ENCODE results near the gene ZNF629. TPM values are rescaled to one million over a fixed set of nuclear protein-coding genes. Genes with fewer than 3 reads are reported as not detected.
A peak's percentile ranks its signal among the peaks of the same experiment; 100 is the strongest.

ZNF629 gene
- total RNA-seq, 1 donor from 2014 or later = 22.7 TPM

DNA sequence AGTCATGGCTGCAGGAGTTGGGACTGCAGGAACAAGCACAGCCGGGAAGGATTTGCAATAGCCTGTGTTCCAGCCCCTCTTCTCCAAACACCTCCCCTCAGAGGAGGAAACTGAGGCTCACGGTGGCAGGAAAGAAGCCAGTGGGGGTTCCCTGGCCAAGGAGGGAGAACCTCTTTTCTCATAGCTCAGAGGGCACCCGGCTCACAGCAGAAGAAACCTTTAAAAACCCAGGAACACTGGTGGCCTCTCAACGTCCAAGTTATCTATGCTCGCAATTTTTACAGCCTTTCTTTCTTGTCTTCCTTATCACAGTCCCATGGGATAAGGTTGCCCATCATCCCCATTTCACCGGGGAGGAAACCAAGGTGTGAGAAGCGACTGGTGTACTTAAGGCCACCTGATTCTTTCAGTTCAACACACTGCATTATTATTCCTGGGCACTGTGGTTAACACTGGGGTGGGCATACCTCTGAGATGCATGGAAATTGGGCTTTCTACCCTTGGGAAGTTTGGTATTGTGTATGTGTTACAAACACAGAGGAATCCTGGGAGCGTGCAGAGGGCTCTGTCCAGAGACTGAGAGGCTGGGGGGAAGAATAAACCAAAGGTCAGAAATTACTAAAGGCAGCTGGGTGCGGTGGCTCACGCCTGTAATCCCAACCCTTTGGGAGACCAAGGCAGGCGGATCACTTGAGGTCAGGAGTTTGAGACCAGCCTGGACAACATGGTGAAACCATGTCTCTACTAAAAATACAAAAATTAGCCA is 791 bp upstream of the ZNF629 start:
- no peak for DNase-seq (ENCODE audit: low spot score)
- intact Hi-C loops (cut with DNase I) = loop anchor here (1.0 to 5.0 kb wide), 3 partner anchors 18 to 135 kb away; partner anchors contain the start of genes BCL7C and FBXL19

DNA sequence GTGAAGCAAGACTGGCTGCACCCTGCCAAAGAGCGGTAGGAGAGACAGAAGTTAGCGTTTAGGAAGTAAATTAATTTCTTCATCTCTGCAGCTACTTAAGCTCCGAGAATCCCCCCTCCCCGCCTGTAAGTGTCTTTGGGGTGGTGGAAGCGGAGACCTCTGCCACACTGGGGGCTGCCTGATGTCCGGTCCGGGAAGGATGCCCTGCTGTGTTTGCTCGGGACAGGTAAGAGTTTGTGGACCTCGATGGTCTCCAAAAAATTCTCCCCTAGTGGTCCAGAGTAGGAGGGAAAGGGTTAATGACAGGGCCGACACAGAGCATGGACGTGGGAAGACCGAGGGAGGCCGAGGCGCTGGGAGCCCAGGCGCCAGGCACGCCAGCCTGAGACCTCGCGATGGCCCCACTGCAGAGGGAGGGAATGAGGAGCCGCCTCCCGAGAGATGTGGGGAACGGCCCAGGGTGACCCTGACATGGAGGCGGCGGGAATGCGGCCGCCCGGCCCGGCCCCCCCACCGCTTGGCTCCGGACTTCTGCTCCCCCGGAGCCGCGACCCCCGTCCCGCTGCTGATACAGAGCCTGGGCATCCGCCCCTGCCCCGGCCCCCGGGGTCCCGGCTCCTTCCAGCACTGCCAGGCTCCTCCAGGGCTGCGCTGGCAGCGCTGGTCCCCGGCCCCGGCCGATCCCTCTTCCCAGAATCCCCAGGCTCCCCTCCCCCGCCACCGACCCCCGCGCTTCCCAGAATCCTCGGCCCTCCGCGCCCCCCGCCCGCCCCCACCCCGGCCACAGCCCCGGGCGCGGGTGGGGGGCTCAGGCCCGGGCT is 680 bp downstream of the ZNF629 start:
- DNase-seq (ENCODE audit: low spot score) = no peak
- intact Hi-C loops (cut with DNase I) = loop anchor here (5.0 kb wide), 2 partner anchors 106 to 136 kb away; partner anchors contain the start of genes BCL7C and FBXL19

DNA sequence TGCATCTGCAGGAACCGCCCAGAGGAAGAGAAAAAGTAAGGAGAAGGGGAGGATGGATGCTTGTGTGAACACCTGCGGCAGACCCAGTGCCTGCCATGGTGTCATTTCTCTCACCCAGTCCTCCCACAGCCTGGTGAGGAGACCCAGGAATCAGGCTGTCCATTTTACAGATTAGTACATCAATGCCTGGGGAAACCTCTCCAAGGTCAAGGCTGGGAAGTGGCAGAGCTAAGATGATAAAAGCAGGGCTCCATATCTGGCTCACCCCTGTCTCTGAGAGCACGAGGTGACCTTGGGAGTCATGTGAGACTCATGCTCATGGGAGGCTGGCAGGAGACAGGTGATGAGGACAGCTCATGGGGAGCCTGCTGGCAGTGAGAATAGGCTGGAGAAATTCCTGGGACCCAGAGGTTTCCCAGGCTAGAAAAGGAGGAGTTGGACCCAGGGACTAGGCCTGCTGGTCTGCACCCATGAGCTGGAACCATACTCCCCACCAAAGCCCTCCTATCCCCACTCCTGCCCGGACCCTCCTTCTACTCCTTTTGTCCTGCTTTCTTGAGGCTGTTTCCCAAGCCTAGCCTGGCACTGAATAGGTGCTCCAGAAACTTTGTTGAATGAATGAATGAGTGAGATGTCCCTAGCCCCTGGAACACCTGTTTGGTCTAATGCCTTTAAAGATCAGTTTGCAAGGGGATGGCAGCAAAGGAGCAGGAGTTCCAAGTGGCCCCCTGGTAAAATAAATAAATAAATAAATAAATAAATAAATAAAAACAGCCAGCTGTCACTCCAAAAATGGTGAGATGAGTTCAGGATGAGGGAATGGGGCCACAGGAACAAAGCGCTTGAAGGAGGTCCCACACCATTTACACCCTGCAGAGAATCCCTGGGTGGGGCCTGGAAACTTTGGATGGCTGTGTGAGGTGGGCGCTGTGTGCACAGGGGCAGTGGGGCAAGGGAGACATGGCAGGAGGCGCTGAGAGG is 1.6 kb downstream of the ZNF629 start:
- intact Hi-C loops (cut with DNase I) = loop anchor here (5.0 kb wide), 2 partner anchors 107 to 137 kb away; partner anchors contain the start of genes BCL7C and FBXL19
- DNase-seq (ENCODE audit: low spot score) = no peak

DNA sequence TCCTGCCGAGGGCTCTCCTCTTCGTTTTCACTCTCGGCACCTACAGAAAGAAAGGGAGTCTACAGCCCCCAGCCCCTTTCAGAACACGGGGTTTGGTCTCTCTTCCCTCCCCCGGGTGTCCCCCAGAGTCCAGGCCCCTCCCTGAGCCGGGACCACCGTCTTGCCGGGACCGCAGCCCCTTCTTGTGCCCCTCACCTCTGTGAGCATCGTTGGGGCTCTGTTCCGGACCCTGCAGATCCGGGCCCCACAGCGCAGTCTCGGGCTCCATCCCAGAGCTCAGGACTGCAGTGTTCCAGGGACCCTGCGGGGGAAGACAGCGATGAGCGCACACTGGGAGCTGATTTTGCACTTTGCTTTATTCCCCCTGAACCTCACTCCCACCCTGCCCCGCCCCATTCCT is 2.8 kb downstream of the ZNF629 start:
- intact Hi-C loops (cut with DNase I) = no loop called here

DNA sequence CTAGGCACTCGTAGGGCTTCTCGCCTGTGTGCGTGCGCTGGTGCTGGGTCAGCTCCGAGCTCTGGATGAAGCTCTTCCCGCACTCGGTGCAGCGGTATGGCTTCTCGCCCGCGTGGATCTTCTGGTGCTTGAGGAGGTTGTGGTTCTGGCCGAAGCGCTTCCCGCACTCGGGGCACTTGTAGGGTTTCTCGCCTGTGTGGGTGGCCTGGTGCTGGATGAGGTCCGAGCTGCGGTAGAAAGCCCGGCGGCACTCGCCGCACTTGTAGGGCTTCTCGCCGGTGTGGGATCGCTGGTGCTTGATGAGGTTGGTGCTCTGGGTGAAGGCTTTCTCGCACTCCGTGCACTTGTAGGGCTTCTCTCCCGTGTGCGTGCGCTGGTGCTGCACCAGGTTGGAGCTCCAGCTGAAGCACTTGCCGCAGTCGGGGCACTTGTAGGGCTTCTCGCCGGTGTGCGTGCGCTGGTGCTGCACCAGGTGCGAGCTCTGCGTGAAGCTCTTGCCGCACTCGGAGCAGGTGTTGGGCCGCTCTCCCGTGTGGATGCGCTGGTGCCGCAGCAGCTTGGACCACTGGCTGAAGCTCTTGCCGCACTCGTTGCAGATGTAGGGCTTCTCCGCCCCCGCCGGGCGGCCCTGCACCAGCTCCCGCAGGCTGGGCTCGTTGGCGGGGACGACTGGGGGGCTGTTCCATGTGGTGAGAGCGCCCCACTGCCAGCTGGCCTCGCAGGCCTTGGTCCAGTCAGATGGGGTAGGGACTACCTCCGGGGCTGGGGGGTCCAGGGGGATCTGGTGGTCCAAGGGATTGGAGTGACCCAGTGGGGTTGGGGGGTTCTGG is 3.5 kb downstream of the ZNF629 start:
- intact Hi-C loops (cut with DNase I) = no loop called here
- no peak for DNase-seq (ENCODE audit: low spot score)

More for the DNA sequence above, 2.8 kb downstream of the ZNF629 start:
- DNase-seq (ENCODE audit: low spot score) = no peak

DNA sequence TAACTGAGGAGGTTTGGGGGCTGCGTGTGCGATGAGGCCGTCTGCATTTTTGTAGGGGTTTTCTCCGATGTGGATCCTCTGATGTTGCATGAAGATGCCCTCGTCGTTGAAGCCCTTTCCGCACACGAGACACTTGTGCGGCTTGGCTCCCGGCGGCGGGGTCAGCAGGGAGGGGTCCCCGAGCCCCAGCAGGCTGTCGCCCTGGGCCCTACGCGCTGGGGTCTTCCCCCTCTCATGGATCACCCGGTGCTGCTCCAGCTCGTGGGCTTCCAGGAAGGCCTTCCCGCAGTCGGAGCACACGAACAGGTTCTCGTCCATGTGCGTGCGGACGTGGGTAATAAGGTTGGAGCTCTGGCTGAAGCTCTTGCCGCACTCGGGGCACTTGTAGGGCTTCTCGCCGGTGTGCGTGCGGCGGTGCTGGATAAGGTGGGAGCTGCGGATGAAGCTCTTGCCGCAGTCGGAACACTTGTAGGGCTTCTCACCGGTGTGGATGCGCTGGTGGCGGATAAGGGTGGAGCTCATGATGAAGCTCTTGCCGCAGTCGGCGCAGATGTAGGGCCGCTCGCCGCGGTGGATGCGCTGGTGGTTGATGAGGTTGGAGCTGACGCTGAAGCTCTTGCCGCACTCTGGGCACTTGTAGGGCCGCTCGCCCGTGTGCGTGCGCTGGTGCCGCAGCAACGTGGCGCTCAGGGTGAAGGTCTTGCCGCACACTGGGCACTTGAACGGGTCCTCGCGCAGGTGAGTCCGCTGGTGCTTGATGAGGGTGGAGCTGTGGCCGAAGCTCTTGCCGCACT is 4.3 kb downstream of the ZNF629 start:
- DNase-seq (ENCODE audit: low spot score) = no peak
- intact Hi-C loops (cut with DNase I) = no loop called here

DNA sequence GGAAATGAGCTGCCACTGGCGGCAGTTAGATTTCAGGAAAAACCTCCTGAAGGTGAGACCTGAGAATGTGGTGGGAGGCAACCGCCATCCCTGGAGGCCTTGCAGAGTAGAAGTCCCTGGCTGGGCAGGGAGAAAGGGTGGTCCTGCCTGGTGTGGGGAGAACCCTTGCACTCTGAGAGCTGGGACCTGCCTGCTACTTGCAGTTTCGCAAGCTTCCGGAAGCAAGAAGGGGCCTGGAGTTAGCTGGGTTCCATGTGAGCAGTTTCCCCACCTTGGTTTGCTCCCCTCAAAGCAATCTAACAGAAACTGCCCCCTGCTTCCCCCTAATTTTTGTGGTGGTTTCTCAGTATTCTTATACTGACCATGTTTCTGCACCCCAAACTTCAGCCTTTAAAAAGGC is 6.5 kb downstream of the ZNF629 start:
- no peak for DNase-seq (ENCODE audit: low spot score)

DNA sequence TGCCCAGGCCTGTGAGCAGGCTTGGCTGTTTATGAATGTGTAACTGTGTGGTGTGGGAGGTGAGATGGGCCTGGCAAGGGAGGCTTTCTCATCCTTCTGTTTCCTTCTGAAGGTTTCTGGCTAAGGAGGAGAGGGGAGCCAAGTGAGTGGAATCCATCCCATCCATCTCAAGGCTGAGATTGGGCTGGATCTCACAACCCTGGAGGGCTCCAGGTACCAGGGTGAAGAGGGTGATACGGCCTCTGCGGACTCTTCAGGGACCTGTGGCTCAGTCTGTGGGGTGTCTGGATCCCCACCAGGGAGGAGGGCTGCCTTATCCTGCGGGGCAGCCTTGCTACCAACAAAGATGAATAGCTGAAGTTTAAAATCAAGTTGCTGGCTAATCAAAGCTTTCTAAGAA is 7.0 kb downstream of the ZNF629 start:
- DNase-seq (ENCODE audit: low spot score) = no peak
- intact Hi-C loops (cut with DNase I) = no loop called here

More for the DNA sequence above, 6.5 kb downstream of the ZNF629 start:
- intact Hi-C loops (cut with DNase I) = no loop called here

DNA sequence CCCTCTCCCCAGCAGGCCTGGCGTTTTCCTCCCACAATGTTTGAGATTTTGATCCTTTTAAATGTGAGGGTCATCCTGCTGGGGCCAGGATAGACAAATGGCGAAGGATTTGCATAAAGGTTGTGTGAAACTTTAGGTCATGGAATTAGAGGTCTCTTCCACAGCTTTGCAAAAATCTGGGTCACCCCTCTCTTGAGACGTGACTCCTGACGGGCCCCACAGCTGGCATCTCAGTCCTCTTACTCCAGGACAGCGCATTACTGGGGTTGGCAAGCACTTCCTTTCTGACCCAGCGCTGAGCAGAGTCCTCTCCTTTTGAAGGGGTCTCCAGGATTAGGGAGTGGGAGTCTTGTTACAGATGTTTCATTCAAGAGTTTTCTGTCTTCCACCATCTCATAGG is 7.4 kb downstream of the ZNF629 start:
- intact Hi-C loops (cut with DNase I) = loop anchor here (5.0 kb wide), 1 partner anchor 93 kb away; no protein-coding TSS in a partner anchor
- DNase-seq (ENCODE audit: low spot score) = no peak

DNA sequence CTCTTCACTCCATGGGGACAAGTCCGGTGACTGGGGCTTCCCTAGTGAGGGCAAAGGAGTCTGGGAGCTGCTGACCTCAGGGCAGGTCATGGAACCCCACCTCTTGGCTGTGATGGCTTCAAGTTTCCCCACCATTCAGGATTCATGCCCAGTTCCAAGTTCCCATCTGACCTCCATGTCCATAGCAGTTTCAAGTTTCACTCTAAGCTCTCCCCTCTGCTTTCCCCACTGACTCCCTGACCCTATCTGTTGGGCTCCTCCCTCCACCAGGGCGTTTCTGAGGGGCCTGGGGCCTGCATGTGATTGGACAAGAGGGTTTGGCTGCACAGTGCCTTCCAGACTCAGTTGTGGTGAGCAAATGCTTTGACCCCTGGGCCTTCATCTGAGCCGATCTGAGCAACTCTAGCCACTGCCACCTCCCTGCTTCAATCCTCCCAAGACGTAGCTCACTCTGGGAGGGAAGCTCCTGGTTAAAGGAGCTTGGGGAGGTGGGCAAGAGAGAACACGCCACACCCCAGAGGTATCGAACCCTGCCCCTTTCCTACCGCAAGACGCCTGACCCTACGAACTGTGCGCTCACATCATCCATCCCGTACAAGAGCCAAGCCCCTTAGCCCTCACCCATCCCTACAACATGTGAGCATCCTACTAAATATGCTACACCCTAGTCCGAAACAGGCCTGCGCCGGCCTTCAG is 8.3 kb downstream of the ZNF629 start:
- DNase-seq (ENCODE audit: low spot score) = no peak
- intact Hi-C loops (cut with DNase I) = loop anchor here (5.0 kb wide), 1 partner anchor 94 kb away; no protein-coding TSS in a partner anchor

DNA sequence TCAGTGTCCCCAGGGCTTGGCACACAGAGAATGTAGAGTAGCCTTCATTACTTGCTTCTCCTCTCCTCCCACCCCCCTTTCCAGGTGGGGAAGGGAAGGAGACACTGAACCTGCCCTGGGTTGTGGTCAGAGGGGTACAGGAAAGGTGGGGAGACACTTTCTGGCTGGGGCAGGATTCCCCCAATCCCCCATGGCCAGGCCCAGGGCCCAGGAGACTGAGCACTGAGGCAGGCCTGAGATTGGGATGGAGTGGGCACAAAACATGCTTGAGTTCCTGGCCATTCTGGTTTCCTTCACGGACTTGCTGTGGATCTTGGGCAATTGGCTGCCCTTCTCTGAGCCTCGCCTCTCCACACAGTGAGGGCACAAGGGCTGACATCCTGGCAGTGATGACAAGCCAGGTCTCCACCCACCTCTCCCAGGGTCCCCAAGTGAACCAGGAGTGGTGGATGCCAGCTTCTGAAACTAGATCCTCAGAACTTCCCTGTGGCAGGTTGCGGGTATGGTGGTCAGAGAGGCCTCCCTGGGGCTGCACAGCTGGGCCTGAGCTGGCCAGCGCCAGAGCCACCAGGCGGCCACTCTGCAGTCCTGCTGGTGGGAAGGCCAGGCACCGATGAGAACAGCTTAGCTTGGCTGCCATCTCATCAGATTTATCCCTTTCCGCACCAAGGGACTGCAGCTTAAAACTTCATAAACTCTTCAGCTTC is 9.3 kb downstream of the ZNF629 start:
- DNase-seq (ENCODE audit: low spot score) = no peak
- intact Hi-C loops (cut with DNase I) = loop anchor here (5.0 kb wide), 1 partner anchor 95 kb away; no protein-coding TSS in a partner anchor

DNA sequence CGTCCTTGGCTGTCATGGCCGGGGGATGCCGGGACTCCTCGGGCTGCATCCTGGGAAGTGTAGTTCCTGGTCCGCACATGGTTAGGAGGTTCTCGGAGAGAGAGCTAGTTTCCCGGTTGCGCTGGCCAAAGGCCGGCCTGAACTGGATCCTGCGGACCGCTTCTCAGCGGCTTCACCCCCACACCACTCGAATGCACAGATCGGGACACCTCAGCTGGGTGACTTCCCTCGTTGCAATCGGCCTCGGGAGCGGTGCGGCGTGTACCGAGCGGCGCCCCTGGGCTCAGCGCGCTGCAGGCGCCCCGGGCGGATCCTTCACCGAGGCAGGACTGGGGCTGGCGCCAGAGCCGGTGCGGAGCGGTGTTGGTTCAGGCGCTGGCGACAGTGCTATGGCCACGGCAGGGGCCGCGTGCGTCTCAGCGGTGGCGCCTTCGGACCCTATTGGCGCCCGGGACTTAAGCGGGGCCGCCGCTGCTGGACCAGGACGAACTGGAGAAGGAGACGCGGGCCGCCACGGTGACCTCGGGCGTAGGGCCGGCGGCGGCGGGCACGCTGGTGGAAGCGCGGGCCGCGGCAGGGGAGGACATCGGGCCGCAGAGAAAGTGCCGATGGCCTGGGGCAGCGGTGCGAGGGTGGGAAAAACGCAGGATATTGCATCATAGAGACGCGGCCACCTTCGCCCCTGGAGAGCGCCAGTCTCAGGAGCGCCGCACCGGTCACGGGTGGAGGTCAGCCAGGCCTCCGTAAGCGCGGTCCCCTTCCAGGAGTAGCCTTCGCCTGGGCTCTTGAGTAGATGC is 11.4 kb downstream of the ZNF629 start:
- intact Hi-C loops (cut with DNase I) = loop anchor here (5.0 kb wide), 1 partner anchor 97 kb away; no protein-coding TSS in a partner anchor
- peak; percentile 90 for DNase-seq (ENCODE audit: low spot score)

DNA sequence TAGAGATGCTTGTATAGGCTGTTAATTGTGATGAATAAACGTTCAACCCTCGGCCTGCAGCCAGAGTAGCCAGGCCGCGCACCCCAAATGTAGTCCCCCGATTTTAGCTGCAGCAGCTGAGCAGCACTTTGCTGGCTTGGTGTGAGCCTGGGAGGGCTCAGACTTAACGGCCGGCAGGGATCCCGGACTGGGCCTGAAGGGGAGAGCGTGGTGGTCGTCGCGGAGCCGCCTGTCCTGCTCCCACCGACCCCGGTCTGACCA is 11.9 kb downstream of the ZNF629 start:
- intact Hi-C loops (cut with DNase I) = loop anchor here (5.0 kb wide), 1 partner anchor 97 kb away; no protein-coding TSS in a partner anchor

DNA sequence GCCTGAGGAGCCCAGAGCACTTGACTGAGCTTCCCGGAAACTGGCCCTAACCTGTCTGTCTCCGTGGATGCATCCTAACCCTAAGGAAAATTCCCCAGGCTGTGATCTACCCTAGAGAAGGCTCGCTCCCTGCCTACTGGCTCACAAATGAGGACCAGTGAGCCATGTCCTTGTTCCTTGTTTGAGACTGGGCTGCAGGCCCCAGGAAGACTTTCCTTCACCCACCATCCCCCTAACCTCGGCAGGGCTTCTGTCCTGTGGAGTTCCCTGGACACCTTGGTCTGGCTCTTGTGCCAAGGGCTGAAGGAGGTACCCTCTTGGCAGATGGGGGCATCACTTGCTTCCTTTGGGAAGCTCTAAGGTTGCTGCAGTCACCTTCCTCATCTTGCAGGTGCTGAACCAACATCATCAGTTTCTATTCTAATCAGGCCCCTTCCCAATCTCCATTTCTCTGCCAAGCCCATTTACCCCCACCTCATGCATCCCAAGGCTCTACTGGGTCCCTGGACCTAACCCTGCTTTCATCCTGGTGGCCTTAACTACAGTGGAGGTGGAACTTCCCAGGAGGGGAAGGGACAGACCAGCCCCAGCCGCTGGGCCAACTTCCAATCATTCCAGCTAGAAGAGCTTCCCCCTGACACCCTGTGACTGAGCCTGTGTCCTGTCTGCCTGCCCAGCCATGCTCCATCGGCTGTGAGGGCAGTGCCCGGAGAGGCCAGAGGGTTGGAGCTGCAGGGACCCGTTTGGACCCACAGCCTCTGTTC is 12.5 kb downstream of the ZNF629 start:
- peak; percentile 80 for DNase-seq (ENCODE audit: low spot score)
- intact Hi-C loops (cut with DNase I) = loop anchor here (5.0 kb wide), 1 partner anchor 98 kb away; no protein-coding TSS in a partner anchor

More for the DNA sequence above, 11.9 kb downstream of the ZNF629 start:
- no peak for DNase-seq (ENCODE audit: low spot score)

DNA sequence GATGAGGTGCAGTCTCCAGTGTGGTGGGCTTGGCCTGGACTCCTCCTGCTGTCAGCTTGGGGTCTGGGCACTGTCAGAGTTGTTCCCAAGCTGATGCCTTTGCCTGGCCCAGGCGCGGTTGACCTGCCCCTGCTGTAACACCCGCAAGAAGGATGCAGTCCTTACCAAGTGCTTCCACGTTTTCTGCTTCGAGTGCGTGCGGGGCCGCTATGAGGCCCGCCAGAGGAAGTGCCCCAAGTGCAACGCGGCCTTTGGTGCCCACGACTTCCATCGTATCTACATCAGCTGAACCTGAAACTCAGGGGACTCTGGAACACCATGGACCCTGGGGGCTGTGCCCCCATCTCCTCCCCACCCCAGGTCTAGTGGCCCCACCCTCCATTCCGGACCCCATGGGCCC is 13.2 kb downstream of the ZNF629 start:
- intact Hi-C loops (cut with DNase I) = no loop called here
- DNase-seq (ENCODE audit: low spot score) = no peak
